Stimulated activated CD8-positive, alpha-beta memory T cell treated with anti-CD3 and anti-CD28 coated beads, Interleukin-4, amount 100 ng/mL, for 4 hours (primary cell): Measurements from ENCODE around the gene OR1M1.
"Not testable (repeated sequence)": the region's sequence is repeated elsewhere in the genome, so short reads cannot be mapped to it uniquely, and the experiment has no call there.

Experiments
- DNase-seq, 2 donors: peaks; one replicate each; pipeline ENCODE4 v3.0.0-alpha.2; 2020; ENCODE audit warnings: low read depth in 2 of 2, low spot score in 1 of 2

The OR1M1 gene, protein sequence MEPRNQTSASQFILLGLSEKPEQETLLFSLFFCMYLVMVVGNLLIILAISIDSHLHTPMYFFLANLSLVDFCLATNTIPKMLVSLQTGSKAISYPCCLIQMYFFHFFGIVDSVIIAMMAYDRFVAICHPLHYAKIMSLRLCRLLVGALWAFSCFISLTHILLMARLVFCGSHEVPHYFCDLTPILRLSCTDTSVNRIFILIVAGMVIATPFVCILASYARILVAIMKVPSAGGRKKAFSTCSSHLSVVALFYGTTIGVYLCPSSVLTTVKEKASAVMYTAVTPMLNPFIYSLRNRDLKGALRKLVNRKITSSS

DNA sequence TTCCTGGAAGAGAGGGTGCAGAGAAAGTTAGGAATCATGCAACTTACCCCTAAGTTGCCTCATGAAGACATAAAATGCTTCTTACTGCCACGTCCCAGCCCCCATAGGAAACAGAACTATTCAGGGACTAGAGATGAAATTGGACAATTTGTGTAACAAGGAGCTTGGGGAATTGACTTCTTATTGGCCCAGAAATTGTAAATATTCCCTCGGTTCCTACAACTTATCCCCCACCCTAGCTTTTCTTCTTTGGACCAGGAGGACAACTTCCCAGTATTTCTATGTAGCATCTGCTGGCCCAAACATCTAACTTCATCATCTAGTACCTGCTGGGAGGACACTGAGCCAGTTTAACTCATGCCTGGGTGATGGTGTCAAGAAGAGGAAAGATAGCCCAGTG, at the start of gene OR1M1:
Gene OR1M1 (plus strand): TSS at position 301 of the 400 bp plus-strand sequence. CDS start 6,184 bp downstream, outside the sequence.
- no peak for DNase-seq

DNA sequence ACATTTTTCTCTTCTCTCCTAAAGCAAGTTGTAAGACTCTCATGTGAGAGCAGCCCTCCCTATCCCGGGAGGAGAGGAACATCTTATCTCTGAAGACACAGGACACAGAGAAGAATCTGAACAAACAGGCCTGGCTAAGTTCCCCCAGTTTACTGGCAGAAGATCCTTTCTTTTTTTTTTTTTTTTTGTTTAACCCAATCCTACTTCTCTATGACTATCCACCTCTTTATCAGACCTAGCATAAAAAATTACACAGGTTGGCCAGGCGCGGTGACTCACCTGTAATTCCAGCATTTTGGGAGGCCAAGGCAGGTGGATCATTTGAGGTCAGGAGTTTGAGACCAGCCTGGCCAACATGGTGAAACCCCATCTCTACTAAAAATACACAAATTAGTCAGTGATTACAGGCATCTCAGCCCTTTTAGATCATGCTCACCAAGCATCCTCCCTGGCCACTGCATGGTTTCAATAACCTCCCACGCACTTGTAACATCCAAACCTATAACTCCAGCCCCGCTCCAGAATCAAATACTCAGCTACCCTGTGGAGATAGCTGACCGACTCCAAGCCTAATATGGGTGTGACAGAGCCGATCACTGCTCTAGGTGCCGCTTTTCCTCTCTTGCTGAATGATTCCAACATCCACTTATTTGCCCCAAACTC, 49.3 kb upstream of the OR1M1 start:
- no peak for DNase-seq

GRCh38 chr19:9039728-9040127, 47.1 kb upstream of the OR1M1 start:
- no peak for DNase-seq

DNA sequence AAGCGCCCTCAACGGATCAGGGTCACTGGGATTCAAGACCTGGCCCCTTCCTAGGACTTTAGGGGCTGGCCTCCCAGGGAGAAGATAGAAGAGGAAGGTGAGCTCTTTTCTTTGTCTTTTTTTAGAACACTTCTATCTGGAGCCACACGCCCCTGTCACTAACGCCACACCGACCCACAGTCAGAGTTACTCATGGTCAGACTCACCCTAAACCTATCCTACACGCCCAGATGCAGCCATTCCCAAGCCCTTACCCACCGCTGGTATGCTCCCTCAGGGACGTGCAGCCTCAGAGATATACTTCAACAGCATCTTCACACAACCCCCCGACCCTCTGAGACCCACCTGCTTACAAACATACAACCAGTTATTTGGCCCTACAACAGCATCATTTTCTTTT, 46.7 kb upstream of the OR1M1 start:
- DNase-seq, result no peak

- DNase-seq, result no peak
Observed at GRCh38 chr19:9041023-9041422, 45.8 kb upstream of the OR1M1 start.

- no peak for DNase-seq
Observed at GRCh38 chr19:9043524-9043923, 43.3 kb upstream of the OR1M1 start.

DNA sequence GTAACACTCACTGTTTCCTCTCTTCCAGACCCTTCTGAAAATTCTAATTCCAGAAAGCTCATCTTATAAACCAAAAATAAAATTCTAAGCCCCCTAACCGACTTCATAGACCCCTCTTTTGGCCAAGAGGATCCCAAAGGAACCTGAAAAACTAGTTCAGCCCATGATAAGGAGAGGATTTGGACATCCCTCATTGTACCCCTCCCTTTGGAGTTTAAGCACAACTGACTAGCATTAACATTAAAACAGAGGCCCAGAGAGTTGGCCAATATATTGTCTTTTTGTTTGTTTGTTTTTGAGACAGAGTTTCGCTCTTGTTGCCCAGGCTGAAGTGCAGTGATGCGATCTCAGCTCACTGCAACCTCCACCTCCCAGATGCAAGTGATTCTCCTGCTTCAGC, 42.4 kb upstream of the OR1M1 start:
- DNase-seq, result no peak

GRCh38 chr19:9046694-9047093, 40.2 kb upstream of the OR1M1 start:
- DNase-seq, result no peak

GRCh38 chr19:9052894-9053293, 34.0 kb upstream of the OR1M1 start:
- DNase-seq, result no peak

DNA sequence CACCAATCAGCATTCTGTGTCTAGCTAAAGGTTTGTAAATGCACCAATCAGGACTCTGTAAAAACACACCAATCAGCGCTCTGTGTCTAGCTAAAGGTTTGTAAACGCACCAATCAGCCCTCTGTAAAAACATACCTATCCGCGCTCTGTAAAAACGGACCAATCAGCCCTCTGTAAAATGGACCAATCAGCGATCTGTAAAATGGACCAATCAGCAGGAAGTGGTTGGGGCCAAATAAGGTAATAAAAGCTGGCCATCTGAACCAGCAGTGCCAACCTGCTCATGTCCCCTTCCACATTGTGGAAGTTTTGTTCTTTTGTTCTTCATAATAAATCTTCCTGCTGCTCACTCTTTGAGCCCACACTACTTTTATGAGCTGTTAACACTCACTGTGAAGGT, 33.2 kb upstream of the OR1M1 start:
- not testable (repeated sequence) for DNase-seq

- DNase-seq, result no peak
Observed at GRCh38 chr19:9054207-9054606, 32.7 kb upstream of the OR1M1 start.

GRCh38 chr19:9054765-9055164, 32.1 kb upstream of the OR1M1 start:
- no peak for DNase-seq

- DNase-seq, result not testable (repeated sequence)
Observed at GRCh38 chr19:9056131-9056530, 30.7 kb upstream of the OR1M1 start.

DNA sequence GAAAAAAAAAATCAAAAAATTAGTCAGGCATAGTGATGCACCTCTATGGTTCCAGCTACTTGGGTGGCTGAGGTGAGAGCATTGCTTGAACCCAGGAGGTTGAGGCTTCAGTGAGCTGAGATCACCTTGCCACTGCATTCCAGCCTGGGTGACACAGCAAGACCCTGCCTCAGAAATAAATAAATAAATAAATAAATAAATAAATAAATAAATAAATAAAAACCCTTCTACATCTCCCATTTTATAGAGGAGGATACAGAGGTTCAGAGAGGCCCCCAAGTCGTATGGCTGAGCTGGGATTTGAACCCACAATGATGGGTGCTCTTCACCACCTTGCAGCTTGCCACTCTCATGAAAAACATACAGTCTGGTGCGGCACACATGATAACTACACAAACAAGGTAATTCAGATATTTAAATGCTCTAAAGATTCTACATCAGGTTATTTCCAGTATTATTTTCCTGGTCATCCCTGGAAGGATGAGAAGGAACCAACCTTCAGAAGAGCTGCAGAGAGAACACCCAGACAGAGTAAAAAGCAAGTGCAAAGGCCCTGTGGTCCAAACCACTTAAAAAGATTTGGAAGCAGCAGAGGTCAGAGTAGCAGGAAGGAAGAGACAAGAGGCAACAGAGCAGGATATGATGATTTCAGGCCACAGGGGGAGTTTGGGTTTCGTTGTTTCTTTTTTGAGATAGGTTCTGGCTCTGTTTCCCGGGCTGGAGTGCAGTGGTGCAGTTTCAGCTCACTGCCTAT, 29.2 kb upstream of the OR1M1 start:
- DNase-seq, result no peak

DNA sequence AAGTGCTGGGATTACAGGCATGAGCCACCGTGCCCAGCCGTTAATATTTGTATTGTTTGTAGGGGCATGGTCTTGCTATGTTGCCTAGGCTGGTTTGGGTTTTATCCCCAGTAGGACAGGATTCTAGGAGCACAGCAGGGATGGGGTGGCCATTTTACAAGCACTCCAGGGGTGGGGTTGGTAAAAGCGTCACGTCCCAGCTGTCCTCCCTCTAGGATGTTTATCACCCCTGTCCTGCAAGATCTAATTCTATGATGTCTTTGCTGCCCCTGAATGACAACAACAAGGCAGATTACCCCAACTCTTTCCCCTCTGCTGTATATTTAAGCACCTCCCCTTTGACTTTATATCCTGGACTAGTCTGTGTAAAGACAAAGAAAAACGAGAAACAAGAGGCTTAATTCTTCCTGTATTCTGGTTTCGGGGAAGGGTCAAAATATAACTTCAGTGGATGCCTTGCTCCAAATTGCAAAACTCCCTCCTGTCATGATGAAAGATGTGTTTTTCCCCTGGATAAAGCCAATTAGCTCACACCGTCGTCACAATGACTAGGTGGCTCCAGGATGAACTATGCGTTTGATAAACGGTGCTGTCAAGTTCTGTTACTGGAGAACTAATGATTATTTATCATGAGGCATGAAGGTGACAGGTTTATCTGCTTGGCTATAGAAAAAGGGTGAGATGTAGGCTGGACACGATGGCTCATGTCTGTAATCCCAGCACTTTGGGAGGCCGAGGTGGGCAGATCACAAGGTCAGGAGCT, 27.8 kb upstream of the OR1M1 start:
- DNase-seq, result no peak

DNA sequence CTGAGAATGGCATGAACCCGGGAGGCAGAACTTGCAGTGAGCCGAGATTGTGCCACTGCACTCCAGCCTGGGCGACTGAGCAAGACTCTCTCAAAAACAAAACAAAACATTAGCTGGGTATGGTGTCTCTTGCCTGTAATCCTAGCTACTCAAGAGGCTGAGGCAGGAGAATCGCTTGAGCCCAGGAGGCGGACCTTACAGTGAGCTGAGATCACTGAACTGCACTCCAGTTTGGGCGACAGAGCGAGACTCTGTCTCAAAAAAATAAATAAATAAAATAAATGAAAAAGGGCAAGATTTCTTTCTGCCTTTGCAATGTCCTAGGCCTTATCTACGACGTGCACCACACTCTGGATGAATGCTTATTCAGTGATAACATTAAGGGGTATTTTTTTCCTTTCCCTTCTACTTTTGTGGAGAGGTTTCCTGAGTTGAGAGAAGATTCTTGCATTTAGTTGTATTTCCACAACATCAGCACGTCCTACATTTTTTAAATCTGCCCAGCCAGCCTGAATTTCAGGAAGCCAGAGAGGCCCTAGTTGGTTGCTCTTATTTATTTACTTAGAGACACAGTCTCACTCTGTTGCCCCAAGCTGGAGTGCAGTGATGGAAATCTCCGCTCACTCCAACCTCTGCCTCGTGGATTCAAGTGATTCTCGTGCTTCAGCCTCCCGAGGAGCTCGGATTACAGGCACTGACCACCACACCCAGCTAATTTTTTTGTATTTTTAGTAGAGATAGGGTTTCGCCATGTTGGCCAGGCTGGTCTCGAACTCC, 26.1 kb upstream of the OR1M1 start:
- no peak for DNase-seq

- DNase-seq, result no peak
Observed at GRCh38 chr19:9061879-9062278, 25.0 kb upstream of the OR1M1 start.

GRCh38 chr19:9065457-9066014, 21.3 kb upstream of the OR1M1 start:
- DNase-seq, result no peak

DNA sequence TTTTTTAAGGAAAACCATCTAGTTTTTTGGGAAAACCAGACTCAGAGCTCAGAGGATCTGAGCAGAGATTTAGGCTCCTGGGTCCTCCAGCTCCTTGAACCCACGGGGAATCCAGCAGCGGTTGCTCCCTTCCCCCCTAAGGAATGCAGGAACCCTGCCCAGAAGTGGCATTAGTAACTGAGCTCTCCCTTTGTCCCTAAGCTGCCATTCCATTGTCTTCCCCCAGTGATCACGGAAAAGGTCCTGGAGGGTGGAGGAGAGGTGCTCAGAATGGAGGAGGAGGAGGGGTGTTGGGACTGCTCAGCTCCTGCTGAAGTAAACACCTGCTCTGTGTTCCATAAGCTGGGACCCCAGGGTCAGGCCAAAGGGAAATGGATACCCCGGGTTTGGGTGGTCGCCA, 16.8 kb upstream of the OR1M1 start:
- DNase-seq, result no peak

DNA sequence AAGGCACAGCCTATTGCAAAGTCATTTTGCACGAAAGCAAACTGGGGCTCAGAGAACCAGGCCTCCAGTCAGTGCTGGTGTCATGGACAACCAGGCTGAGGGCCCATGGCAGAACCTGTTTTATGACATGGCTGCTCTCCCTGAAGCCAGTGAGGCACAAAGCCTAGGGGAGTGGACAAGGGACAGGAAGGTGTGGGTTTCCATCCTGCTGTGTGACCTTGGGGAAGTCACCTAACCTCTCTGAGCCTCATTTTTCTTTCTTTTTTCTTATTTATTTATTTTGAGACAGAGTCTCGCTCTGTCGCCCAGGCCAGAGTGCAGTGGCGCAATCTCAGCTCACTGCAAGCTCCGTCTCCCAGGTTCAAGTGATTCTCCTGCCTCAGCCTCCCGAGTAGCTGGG, 15.1 kb upstream of the OR1M1 start:
- DNase-seq, result not testable (repeated sequence)
